SH-SY5Y (cell line): Measurements from ENCODE around the gene CIROP.

Source experiments
- GATA2 ChIP-seq: IDR thresholded peaks from 2 replicates; pipeline ENCODE4 v1.6.1; 2011; ENCODE audit warnings: mild to moderate bottlenecking, low read depth, low read length
- GATA3 ChIP-seq: IDR thresholded peaks from 2 replicates; pipeline ENCODE4 v1.6.1; 2011; ENCODE audit warnings: low read depth, mild to moderate bottlenecking, low read length, moderate library complexity

DNA sequence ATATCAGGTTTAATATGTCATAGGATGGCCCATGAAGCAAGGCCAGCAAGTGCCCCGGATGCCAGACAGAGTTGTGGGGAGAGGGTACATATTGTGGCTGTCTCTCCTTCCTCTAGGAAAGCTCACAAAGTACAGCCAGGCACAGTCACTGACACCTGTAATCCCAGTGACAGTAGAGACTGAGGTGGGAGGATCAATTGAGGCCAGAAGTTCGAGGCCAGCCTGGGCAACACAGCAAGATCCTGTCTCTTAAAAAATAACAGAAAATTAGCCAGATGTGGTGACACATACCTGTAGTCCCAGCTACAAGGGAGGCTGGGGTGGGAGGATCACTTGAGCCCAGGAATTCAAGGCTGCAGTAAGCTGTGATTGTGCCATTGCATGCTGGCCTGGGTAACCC lies 46.6 kb upstream of the CIROP start:
- TF ChIP-seq GATA2, result no peak
- no peak for TF ChIP-seq GATA3
